ENCODE data around the gene CADM1. TPM values are rescaled to one million over a fixed set of nuclear protein-coding genes. Genes with fewer than 3 reads are reported as not detected.

The CADM1 gene
- total and polyA plus RNA-seq, 8 donors: 0.58 to 29.7 (median 5.3) TPM

DNA sequence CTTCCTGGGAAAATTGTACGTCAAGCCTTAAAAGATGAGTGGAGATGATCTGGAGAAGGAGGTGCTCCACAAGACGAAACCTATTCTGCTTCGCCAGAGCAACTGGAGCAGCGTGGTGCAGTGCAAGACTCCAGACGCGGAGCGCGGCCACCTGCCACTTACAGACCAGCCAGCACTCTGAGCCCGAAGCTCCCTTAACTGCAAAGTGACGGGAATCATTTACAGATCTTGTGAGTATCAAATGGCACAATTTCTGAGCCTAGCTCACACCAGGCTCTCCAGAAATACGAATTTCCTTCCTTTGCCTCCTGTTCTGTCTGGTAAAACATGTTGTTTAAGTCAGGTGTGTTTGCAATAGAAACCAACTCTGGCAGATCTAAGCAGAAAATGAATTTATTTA is 369.3 kb downstream of the CADM1 start:
- Histone ChIP-seq H3K36me3 (no peaks in the 10 kb centered on the region), H3K27ac (no peak overlapping the region), H3K9me3 (no peaks in the 10 kb centered on the region), H3K4me3 (no peak overlapping the region), H3K27me3 (peaks cover 0 to 18% (median 5%) of the 10 kb centered on the region in 3 donors), H3K4me1 (no peaks in the 10 kb centered on the region)
- intact Hi-C loops (cut with DNase I; ENCODE audit: low total_unique reads): no loop called here
- WGBS, 5 donors: 81 to 90% (median 86%) methylated on average over 11 of the region's 11 CpGs
- TF ChIP-seq EP300 (IDR thresholded peaks at IDR 0.05) (no peak), POLR2AphosphoS5 (IDR thresholded peaks at IDR 0.05) (no peak)
- no peak for DNase-seq

DNA sequence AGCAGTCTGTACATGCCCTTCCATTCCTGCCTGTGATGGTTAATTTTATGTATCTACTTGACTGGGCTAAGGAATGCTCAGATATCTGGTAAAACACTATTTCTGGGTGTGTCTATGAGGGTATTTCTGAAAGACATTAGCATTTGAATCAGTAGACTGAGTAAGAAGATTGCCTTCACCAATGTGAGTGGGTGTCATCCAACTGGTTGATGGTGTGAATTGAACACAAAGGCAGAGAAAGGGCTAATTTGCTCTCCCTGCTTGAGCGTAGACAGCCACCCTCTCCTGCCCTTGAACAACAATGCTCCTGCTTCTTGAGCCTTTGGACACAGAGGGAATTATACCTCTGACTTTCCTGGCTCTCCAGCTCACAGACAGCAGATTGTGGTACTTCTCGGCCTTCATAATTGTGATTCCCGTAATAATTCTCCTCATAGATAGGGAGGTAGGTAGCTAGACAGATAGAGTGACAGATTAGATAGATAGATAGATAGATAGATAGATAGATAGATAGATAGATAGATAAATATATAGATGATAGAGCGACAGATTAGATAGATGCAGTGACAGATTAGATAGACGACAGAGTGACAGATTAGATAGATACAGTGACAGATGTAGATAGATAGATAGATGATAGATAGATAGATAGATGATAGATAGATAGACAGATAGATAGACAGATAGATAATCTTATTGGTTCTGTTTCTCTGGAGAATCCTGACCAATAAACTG is 370.6 kb downstream of the CADM1 start:
- WGBS, 5 donors: 86 to 90% (median 87%) methylated on average over 5 of the region's 5 CpGs
- Histone ChIP-seq H3K9me3 (no peaks in the 10 kb centered on the region), H3K27ac (no peak overlapping the region), H3K27me3 (peaks cover 0 to 13% (median 0%) of the 10 kb centered on the region in 3 donors), H3K4me3 (no peak overlapping the region), H3K4me1 (no peaks in the 10 kb centered on the region), H3K36me3 (no peaks in the 10 kb centered on the region)
- no peak for DNase-seq
- intact Hi-C loops (cut with DNase I; ENCODE audit: low total_unique reads): no loop called here
- TF ChIP-seq, protein P1, sequence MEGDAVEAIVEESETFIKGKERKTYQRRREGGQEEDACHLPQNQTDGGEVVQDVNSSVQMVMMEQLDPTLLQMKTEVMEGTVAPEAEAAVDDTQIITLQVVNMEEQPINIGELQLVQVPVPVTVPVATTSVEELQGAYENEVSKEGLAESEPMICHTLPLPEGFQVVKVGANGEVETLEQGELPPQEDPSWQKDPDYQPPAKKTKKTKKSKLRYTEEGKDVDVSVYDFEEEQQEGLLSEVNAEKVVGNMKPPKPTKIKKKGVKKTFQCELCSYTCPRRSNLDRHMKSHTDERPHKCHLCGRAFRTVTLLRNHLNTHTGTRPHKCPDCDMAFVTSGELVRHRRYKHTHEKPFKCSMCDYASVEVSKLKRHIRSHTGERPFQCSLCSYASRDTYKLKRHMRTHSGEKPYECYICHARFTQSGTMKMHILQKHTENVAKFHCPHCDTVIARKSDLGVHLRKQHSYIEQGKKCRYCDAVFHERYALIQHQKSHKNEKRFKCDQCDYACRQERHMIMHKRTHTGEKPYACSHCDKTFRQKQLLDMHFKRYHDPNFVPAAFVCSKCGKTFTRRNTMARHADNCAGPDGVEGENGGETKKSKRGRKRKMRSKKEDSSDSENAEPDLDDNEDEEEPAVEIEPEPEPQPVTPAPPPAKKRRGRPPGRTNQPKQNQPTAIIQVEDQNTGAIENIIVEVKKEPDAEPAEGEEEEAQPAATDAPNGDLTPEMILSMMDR (IDR thresholded peaks at IDR 0.05): no peak
- TF ChIP-seq POLR2AphosphoS5 (IDR thresholded peaks at IDR 0.05): no peak
- TF ChIP-seq POLR2A (IDR thresholded peaks at IDR 0.05): no peak
- no peak for TF ChIP-seq EP300 (IDR thresholded peaks at IDR 0.05)

DNA sequence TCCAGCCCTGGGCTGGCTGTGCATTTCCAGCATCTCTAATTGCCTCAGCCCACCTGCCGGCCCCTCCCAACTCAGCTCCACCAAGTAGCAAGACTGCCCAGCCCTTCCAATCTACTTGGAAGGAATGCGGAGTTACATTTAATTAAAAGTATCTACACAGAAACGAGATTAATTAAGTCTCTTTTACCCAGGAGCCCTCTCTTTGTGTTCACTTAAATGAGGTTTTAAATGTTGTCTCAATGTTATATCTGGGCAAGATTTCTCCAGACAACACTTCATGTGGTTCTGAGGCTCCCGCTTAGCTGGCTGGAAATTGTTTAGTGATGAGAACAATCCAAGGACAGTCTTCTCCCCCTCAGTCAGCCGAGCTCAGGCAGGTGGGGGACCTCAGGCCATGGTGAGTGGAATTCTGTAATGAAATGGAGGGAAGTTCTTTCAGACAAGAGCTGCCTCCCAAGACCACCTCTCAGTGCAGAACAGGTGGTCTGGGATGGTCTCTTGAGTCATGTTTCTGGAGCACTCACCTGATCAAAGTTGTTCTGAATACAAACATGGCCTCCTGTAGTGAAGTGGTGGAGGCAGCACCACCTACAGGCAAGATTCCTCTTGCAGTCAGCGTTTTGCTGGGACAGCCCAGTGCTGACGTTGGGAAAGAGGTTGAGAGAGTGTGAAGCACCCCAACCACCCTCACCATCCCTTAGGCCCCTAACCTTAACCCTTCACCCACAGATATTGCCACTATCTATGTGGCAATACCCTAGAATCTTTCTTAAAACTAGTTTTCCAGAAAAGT is 371.6 kb downstream of the CADM1 start:
- Histone ChIP-seq H3K9me3 (no peaks in the 10 kb centered on the region), H3K36me3 (no peaks in the 10 kb centered on the region), H3K4me1 (no peaks in the 10 kb centered on the region), H3K27ac (no peak overlapping the region), H3K27me3 (peaks cover 0 to 14% (median 0%) of the 10 kb centered on the region in 3 donors), H3K4me3 (no peak overlapping the region)
- 59 to 65% (median 64%) methylated on average over 7 of the region's 7 CpGs for WGBS, 5 donors
- DNase-seq: no peak
- intact Hi-C loops (cut with DNase I; ENCODE audit: low total_unique reads): no loop called here
- TF ChIP-seq POLR2A (IDR thresholded peaks at IDR 0.05) (no peak), EP300 (IDR thresholded peaks at IDR 0.05) (no peak), POLR2AphosphoS5 (IDR thresholded peaks at IDR 0.05) (no peak)
- TF ChIP-seq, protein P1 (IDR thresholded peaks at IDR 0.05): no peak

DNA sequence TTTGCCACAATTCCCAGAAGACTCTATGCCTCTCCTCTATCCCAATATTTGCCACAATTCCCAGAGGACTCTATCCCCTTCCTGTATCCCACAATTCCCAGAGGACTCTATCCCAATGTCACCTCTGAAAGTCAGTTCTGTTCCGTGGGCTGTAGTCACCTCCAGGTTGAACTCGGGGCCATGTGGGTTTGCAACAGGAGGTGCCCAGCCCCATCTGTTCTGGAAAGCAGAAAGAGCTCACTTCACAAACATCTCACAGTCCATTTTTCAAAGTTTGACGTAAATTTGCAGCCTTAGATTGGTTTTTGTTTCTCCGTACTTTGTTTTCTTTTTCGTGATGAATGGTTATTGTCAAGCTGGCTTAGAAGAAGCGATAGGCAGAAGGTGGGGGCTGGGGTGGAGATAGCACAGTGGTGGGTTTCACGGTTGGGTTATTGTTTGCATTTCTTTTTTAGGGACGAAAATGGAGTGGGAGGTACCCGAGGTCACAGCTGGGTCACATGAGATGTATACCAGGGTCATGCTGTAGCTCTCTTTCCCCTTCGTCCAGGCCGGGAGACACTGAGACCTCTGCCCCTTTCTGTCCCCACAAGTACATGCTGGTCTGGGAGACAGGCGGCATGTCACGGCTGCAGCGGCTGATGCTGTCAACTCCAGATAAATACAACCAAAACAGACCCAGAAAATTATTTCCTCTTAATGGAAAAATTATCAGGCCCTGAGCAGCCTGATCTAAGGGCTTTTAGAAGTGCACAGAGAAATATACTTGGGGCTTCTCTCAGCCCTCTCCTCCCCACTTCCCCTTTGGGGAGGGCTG is 374.5 kb downstream of the CADM1 start:
- no peak for TF ChIP-seq POLR2AphosphoS5 (IDR thresholded peaks at IDR 0.05)
- TF ChIP-seq, protein P1 (IDR thresholded peaks at IDR 0.05): no peak
- no peak for TF ChIP-seq POLR2A (IDR thresholded peaks at IDR 0.05)
- TF ChIP-seq EP300 (IDR thresholded peaks at IDR 0.05): no peak
- Histone ChIP-seq H3K4me3 (no peak overlapping the region), H3K36me3 (no peaks in the 10 kb centered on the region), H3K27me3 (peaks cover 0 to 14% (median 0%) of the 10 kb centered on the region in 3 donors), H3K27ac (no peak overlapping the region), H3K9me3 (no peaks in the 10 kb centered on the region), H3K4me1 (no peaks in the 10 kb centered on the region)
- intact Hi-C loops (cut with DNase I; ENCODE audit: low total_unique reads): no loop called here
- 28 to 44% (median 35%) methylated on average over 14 of the region's 14 CpGs for WGBS, 5 donors
- DNase-seq: no peak

All from stomach (tissue), 9 donors.